ENCODE data around the gene CHKA.

The CHKA gene

DNA sequence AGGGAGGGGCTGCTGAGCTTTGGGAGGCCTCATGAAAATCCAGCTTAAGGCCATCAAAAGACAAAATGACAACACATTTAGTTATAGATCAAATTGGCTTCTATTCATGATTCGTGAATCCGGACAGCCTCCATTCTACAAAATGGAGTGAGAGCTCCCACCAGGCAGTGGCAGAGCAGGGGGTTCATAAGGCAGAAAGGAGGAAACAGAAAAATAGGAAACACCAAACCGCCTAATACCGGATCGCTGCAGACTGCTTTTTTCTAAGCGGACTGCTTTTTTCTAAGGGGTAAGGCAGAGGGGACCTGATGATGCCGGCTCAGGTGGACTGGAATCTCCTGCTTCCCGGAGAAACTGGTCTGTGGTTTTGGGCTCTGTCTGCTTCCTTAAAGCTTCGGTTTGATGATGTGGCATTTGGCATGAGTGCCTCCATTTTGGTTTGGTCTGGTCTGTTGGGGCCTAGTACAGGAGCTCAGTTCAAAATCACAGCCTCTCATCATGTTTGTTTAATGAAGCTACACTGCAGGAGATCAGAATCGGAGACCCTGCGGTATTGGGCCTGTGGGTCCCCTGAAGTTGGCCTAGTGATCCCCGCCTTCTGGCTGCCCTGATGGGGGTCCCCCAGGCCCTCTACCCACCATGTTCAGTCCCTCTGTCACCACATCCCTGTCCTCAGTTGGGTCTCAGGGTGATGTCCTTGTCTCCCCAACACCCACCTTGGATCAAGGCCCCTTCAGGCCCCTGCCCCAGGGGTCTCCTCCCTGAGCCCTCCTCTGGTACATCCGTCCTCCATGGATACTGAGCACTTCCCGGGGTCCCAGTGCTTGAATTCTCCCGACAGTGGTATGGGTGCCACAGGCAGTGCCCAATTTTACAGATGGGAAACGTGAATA, 109.9 kb downstream of the CHKA start:
- no peak overlapping the region for H2BK120ac ChIP-seq (ENCODE audit: low read depth, low read length)
- H3K23ac ChIP-seq (ENCODE audit: low read length): no peak overlapping the region
- no peaks in the 10 kb centered on the region for H3K27me3 ChIP-seq (ENCODE audit: insufficient read depth, low read length, poor library complexity)
- no peaks in the 10 kb centered on the region for H3K79me2 ChIP-seq (ENCODE audit: control insufficient read depth, insufficient read depth, low read length)
- H3K4ac ChIP-seq (ENCODE audit: low read depth, low read length): no peak overlapping the region
- H3K27ac ChIP-seq (ENCODE audit: low read depth, low read length): no peak overlapping the region
- H3K4me2 ChIP-seq (ENCODE audit: low read length): no peak overlapping the region
- H3K18ac ChIP-seq (ENCODE audit: low read length): no peak overlapping the region
- H3K79me1 ChIP-seq (ENCODE audit: low read length): no peaks in the 10 kb centered on the region
- no peak overlapping the region for H2BK15ac ChIP-seq (replicated peaks; ENCODE audit: low read depth)
- no peak overlapping the region for H3K56ac ChIP-seq (ENCODE audit: low read length)
- H3K36me3 ChIP-seq (ENCODE audit: control insufficient read depth, insufficient read depth, low read length): no peaks in the 10 kb centered on the region
- H3K4me1 ChIP-seq (ENCODE audit: control insufficient read depth, low read depth, low read length): no peaks in the 10 kb centered on the region
- H3K9ac ChIP-seq (ENCODE audit: low read length): no peak overlapping the region
- H4K5ac ChIP-seq (ENCODE audit: low read length): no peak overlapping the region
- H2AK5ac ChIP-seq (ENCODE audit: low read length): no peak overlapping the region
- WGBS (ENCODE audit: extremely low coverage, insufficient coverage, low lambda C conversion rate): no CpG with 5 or more reads among the region's 16 CpGs
- H4K8ac ChIP-seq (ENCODE audit: low read depth, low read length): no peak overlapping the region
- H2BK5ac ChIP-seq (ENCODE audit: low read length): no peak overlapping the region
- DNase-seq: no peak
- H3K4me3 ChIP-seq (ENCODE audit: low read length): no peak overlapping the region

DNA sequence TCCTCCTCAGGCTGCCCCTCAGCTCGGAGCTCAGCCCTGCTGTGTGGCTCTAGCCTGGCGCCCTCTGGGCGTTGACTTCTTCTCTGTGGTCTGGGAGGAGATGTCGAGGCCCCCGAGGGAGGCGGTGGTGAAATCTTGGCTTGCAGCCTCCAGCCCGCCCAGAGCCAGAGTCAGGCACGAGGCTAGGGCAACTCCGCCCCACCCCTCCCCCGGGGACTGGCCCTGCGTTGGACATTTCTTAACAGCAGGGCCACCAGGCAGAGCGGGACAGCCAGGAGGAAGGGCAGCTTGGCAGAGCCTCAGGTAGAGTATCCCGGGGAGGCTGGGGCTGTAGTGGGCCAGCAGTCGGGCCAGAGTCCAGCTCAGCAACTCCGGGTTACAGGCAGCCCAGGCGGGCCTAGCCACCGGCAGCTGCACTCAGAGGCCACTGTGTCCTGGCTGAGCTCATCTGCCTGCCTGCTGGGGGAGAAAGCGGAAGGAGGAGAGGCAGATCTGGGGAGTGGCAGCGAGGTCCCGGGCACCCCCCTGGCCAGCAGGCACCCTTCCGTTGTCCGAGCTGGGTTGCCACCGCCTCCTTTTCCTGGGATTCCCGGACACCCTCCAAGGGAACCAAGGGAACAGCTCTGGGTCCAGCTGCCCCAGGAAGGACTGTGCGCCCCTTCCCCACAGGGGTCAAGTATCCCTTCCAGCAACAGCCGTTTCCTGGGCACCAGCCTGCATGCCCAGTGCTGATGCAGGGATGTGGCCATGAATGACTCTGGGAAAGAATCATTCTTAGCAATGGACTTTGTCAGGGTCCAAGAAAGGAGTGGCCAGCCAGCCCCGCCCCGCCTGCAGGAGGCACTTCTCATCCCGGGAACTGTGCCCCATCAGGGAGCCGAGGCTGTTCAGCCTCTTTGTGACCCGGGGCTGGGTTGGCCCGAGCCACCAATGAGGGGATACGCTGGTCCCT, 110.8 kb downstream of the CHKA start, which contains the start of gene ALDH3B1:
Gene ALDH3B1 (plus strand): TSS at position 238 of the 952 bp plus-strand sequence. CDS start 4,971 bp downstream, outside the sequence.
- Histone ChIP-seq H3K23ac (ENCODE audit: low read length) (no peak within 1 kb of the TSS), H2BK5ac (ENCODE audit: low read length) (no peak within 1 kb of the TSS), H3K4ac (ENCODE audit: low read depth, low read length) (no peak within 1 kb of the TSS), H3K27me3 (ENCODE audit: insufficient read depth, low read length, poor library complexity) (no peaks in the 10 kb centered on the region), H3K18ac (ENCODE audit: low read length) (no peak within 1 kb of the TSS), H3K9ac (ENCODE audit: low read length) (peak within 1 kb of the TSS; percentile 30), H3K27ac (ENCODE audit: low read depth, low read length) (no peak within 1 kb of the TSS), H2AK5ac (ENCODE audit: low read length) (no peak within 1 kb of the TSS), H3K4me1 (ENCODE audit: control insufficient read depth, low read depth, low read length) (no peaks in the 10 kb centered on the region), H4K8ac (ENCODE audit: low read depth, low read length) (peak within 1 kb of the TSS; percentile 2), H4K5ac (ENCODE audit: low read length) (no peak within 1 kb of the TSS), H3K56ac (ENCODE audit: low read length) (peak within 1 kb of the TSS; percentile 11), H3K4me3 (ENCODE audit: low read length) (no peak within 1 kb of the TSS), H3K36me3 (ENCODE audit: control insufficient read depth, insufficient read depth, low read length) (no peaks in the 10 kb centered on the region), H2BK120ac (ENCODE audit: low read depth, low read length) (no peak within 1 kb of the TSS), H3K79me2 (ENCODE audit: control insufficient read depth, insufficient read depth, low read length) (no peaks in the 10 kb centered on the region), H2BK15ac (replicated peaks; ENCODE audit: low read depth) (no peak within 1 kb of the TSS), H3K4me2 (ENCODE audit: low read length) (no peak within 1 kb of the TSS), H3K79me1 (ENCODE audit: low read length) (no peaks in the 10 kb centered on the region)
- DNase-seq: peak; percentile 71
- WGBS (ENCODE audit: extremely low coverage, insufficient coverage, low lambda C conversion rate): no CpG with 5 or more reads among the region's 33 CpGs

DNA sequence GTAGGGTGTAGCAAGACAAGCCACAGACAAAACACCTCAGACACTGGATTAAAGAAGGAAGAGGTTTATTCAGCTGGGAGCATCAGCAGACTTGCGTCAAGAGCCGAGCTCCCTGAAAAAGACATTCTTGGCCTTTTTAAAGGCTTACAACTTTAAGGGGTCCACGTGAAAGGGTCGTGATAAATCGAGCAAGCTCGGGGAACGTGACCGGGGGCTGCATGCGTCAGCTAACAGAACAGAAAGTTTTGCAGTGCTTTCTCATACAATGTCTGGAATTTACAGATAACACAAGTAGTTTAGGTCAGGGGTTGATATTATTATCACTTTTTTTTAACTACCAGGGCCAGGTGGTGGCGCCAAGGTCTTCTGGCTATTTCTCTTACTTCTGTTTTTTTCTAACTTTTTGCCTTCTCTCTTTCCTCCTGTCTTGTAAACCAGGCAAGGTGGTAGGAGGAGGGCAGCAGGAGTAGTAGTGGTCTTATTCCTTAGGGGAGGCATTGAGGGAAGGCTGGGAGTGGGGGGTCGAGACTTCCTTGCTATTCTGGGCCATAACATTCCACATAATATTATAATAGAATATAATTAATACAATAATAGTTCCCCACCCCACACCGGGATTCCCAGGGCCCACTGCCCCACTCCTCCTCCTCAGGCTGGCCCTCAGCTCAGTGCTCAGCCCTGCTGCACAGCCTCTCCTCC, 111.6 kb downstream of the CHKA start:
- H3K9ac ChIP-seq (ENCODE audit: low read length): no peak overlapping the region
- no peak overlapping the region for H2BK15ac ChIP-seq (replicated peaks; ENCODE audit: low read depth)
- H3K56ac ChIP-seq (ENCODE audit: low read length): peak overlapping the region; percentile 11
- no peaks in the 10 kb centered on the region for H3K27me3 ChIP-seq (ENCODE audit: insufficient read depth, low read length, poor library complexity)
- peak overlapping the region; percentile 2 for H4K8ac ChIP-seq (ENCODE audit: low read depth, low read length)
- no peak for DNase-seq
- no peaks in the 10 kb centered on the region for H3K4me1 ChIP-seq (ENCODE audit: control insufficient read depth, low read depth, low read length)
- WGBS (ENCODE audit: extremely low coverage, insufficient coverage, low lambda C conversion rate): no CpG with 5 or more reads among the region's 12 CpGs
- H3K79me2 ChIP-seq (ENCODE audit: control insufficient read depth, insufficient read depth, low read length): no peaks in the 10 kb centered on the region
- no peak overlapping the region for H4K5ac ChIP-seq (ENCODE audit: low read length)
- no peak overlapping the region for H3K4ac ChIP-seq (ENCODE audit: low read depth, low read length)
- no peaks in the 10 kb centered on the region for H3K36me3 ChIP-seq (ENCODE audit: control insufficient read depth, insufficient read depth, low read length)
- no peaks in the 10 kb centered on the region for H3K79me1 ChIP-seq (ENCODE audit: low read length)
- H3K18ac ChIP-seq (ENCODE audit: low read length): no peak overlapping the region
- H2BK120ac ChIP-seq (ENCODE audit: low read depth, low read length): no peak overlapping the region
- H3K27ac ChIP-seq (ENCODE audit: low read depth, low read length): no peak overlapping the region
- no peak overlapping the region for H3K23ac ChIP-seq (ENCODE audit: low read length)
- H3K4me3 ChIP-seq (ENCODE audit: low read length): no peak overlapping the region
- H2AK5ac ChIP-seq (ENCODE audit: low read length): no peak overlapping the region
- H3K4me2 ChIP-seq (ENCODE audit: low read length): no peak overlapping the region
- H2BK5ac ChIP-seq (ENCODE audit: low read length): no peak overlapping the region

DNA sequence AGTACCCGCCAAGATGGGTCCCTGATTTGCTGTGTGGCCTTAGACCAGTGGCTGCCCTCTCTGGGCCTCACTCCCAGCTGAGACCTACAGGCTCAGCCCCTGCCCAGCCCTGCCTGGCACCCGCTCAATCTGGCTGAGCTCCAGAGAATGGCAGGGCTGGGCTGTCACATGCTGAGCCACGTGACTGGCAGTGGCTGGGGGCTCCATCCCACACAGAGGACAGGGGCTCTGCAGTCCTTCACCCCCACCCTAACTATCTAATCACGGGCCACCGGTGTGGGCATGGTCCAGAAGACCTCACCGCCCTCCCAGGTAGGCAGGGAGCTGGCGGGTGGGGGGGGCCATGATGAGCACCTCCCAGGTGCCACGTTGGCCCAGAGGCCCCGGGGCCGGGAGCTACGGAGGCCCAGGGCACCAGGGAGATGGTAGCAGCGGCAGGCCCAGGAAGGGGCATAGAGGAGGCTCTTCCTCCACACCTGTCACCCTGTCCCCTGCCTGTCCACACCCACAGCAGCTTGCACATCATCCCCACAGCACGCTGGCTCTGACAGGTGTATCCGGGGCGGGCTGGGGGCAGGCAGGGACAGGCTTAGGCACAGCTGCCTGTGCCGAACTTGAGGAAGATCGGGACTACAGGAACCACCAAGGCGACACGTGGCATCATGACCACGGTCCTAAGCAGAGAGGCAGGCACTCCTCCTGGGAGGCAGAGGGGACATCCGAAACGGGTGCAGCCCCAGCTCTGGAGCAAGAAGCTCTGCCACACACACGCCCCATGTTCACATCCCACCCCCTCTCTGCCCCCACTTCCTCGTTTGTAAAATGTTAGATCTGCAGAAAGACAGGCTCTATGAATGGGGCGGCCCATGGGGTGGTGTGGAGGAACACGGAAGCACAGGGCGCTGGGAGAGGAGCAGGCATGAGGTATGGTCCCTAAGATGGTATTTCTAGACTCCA, 112.5 kb downstream of the CHKA start:
- Histone ChIP-seq H4K5ac (ENCODE audit: low read length) (no peak overlapping the region), H3K23ac (ENCODE audit: low read length) (no peak overlapping the region), H3K79me2 (ENCODE audit: control insufficient read depth, insufficient read depth, low read length) (no peaks in the 10 kb centered on the region), H4K8ac (ENCODE audit: low read depth, low read length) (no peak overlapping the region), H3K4me2 (ENCODE audit: low read length) (no peak overlapping the region), H2BK15ac (replicated peaks; ENCODE audit: low read depth) (no peak overlapping the region), H3K79me1 (ENCODE audit: low read length) (no peaks in the 10 kb centered on the region), H3K18ac (ENCODE audit: low read length) (no peak overlapping the region), H3K4me3 (ENCODE audit: low read length) (no peak overlapping the region), H3K36me3 (ENCODE audit: control insufficient read depth, insufficient read depth, low read length) (no peaks in the 10 kb centered on the region), H3K27ac (ENCODE audit: low read depth, low read length) (no peak overlapping the region), H2BK5ac (ENCODE audit: low read length) (no peak overlapping the region), H3K4ac (ENCODE audit: low read depth, low read length) (no peak overlapping the region), H2BK120ac (ENCODE audit: low read depth, low read length) (no peak overlapping the region), H3K9ac (ENCODE audit: low read length) (no peak overlapping the region), H2AK5ac (ENCODE audit: low read length) (no peak overlapping the region), H3K27me3 (ENCODE audit: insufficient read depth, low read length, poor library complexity) (no peaks in the 10 kb centered on the region), H3K4me1 (ENCODE audit: control insufficient read depth, low read depth, low read length) (no peaks in the 10 kb centered on the region), H3K56ac (ENCODE audit: low read length) (no peak overlapping the region)
- WGBS (ENCODE audit: extremely low coverage, insufficient coverage, low lambda C conversion rate): no CpG with 5 or more reads among the region's 27 CpGs
- no peak for DNase-seq

Data from mesendoderm (in vitro differentiated cells).